Muscle of back (tissue), 11 donors: ENCODE measurements around the gene FRG2C. TPM values are rescaled to one million over a fixed set of nuclear protein-coding genes. Genes with fewer than 3 reads are reported as not detected.
A peak's percentile ranks its signal among the peaks of the same experiment; 100 is the strongest.
"Not testable (repeated sequence)": the region's sequence is repeated elsewhere in the genome, so short reads cannot be mapped to it uniquely, and the experiment has no call there.

ENCODE experiments used
- DNase-seq, 3 donors: peaks; one replicate each; pipeline versions ENCODE4 v3.0.0 to v3.0.0-alpha.2; 2013
- polyA plus RNA-seq, 10 donors: library from polyadenylated mRNA; unstranded; fragments of 120-200 nt; gene quantifications; one replicate each; pipeline ENCODE4 v1.2.1, GENCODE V29; 2013; ENCODE audit not compliant: insufficient read length in 10 of 10

Gene FRG2C
- polyA plus RNA-seq, 10 donors: 0.12 TPM; not detected in 9

GRCh38 chr3:75669348-75670297 is 5.5 kb downstream of the FRG2C start:
- peak in 1 of 3 donors; percentile 39 for DNase-seq

DNA sequence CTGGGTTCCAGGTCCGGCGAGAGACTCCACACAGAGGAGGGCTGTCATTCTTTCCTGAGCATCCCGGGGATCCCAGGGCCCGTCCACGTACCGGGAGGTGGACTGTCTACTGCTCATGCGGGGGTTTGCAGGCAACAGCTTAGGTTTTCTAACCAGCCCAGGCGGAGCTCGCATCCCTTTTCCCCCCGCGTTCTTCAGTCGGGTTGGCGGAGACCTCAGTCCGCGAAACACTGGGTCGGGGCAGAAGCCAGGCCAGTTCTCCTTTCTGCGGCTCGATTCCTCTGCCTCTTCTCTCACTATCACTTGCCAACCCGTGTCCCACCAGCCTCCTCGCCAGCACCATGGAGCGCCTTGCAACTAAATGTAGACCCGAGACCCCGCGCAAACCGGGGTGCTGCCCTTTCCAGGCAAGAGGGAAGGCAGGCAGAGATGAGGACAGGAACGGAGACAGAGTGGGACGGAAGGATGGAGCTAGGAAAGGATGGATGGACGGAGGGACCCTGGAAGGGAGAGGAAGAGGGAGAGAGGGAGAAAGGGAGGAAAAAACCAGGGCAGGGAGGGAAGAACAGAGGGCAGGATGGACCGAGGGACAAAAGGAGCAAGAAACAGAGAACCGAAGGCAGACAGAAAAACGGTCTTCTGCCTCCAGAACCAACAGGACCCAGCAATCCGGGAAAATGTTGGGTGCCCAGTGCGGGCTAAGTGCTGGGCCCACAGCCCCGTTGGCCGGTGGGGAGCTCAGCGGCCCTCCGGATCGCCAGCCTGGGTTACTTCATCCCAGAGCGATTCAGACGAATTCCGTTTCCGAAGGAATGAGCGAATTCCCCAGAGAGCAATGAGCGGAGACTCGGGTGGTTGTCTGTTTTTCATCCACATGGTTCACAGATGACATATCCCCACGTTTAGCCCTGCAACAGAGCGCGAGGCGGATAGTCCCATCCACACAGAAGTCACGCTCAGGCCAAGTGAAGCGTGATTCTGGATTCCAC is 6.5 kb downstream of the FRG2C start:
- DNase-seq: peak in 2 of 3 donors; percentile 31 to 51

DNA sequence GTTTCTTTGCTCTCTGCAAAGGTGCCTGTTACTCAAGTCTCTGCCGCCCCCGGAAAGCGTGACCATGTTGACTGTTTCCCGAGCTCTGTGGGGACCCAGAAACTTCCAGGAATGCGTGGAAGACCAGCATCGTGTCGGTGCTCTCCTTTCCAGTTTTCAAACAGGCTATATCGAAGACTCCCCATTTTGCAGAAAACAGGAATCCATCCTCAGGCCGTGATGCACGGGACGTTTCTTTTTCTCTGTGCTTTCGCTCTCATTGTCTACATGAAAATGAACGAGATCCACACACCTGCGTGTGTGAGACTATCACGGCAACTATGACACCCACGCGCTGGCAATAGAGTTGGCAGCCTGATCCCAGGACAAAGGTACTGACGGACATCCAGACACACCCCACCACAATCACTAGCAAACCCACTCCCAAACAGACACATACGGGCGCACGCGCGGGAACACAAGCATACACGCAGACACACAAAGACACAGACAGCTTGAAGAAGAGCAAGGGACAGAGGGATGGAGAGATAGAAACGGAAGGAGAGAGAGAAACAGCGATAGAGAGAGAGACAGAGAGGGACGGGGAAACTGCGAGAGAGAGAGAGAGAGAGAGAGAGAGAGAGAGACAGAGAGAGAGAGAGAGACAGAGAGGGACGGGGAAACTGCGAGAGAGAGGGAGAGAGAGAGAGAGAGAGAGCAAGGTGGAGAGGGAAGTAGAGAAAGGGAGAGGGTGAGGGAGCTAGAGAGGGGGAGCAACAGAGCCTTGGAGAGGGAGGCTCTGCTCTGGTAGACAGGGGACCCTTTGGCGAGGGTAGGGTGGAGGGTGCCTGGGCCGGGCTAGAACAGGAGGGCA is 7.4 kb downstream of the FRG2C start:
- DNase-seq: not testable (repeated sequence)

GRCh38 chr3:75672140-75672775 is 8.1 kb downstream of the FRG2C start:
- peak in 1 of 3 donors; percentile 44 for DNase-seq

- not testable (repeated sequence) for DNase-seq
These were observed 19.8 kb downstream of the FRG2C start for GRCh38 chr3:75683965-75684364.

GRCh38 chr3:75687323-75687722 is 23.2 kb downstream of the FRG2C start:
- DNase-seq: no peak

DNA sequence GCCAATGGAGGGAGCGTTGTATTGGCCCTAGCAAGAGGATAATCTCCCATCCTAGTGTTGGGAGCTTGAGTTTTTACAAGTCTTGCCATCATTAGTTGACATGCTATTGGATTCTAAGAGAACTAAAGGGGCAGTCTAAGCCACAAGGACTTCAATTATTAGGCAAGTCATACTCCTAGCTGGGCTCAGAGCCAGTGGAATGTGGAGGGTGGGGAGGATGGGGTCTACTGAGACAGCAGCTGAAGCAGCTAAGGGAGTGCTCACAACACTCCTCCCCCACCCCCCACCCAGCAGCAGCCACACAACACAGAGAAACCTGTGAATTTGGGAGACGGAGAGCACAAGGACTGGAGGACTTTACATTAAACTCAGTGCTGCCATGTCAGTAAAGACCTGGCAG is 27.9 kb downstream of the FRG2C start:
- peak in 1 of 3 donors; percentile 2 for DNase-seq

Other genes with a start within 250 kb of the FRG2C start
- gene ZNF717, start 121.2 kb downstream of the FRG2C start, polyA plus RNA-seq: 10 to 100 TPM in 3 of 10 donors, 1 to 10 TPM in 7; 6.6 to 11.6 (median 8.2) TPM